GM18868 (cell line): ENCODE data around the gene SPON2.
A peak's percentile ranks its signal among the peaks of the same experiment; 100 is the strongest.

Experiments
- ATAC-seq: cut with Tn5 transposase; IDR thresholded peaks from one replicate; pipeline ENCODE4 v1.9.1; 2021; ENCODE audit warnings: mild to moderate bottlenecking, moderate library complexity; ENCODE audit not compliant: unreplicated experiment

SPON2 gene

GRCh38 chr4:1172228-1172851 lies at the start of gene SPON2:
Gene SPON2 (minus strand): TSS chr4:1172583.
- no peak for ATAC-seq

DNA sequence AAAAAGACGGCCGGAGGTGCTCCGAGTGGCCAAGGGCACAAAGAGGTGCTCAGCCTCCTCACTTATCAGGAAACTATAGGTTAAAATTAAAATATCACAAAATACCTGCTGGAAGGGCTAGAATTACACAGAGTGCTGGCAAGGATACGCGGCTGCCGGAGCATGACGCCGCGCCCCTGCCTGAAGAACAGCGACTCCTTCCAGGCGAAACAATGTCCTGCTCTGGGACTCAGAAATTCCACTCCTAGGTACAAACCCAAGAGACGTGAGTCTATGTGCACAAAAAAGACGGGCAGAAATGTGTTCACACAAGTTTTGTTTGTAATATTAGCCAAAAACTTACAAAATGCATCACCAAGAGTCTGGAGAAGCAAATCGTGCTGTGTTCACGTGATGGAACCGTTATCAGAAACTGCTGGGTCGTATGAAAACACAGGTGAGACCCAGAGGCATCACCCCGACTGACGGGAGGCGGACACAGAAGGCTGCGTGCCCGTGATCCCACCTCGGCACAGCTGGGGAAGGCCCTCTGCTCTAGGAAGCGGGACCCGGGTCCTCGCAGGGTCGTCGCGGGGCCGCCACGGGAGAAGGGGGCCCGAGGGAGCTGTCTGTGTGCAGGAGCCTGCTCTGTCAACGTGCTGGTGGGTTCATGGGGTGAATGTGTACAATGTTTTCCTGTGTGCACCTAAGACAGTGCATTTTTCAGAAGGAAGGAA lies 48.9 kb upstream of the SPON2 start:
- ATAC-seq = no peak

DNA sequence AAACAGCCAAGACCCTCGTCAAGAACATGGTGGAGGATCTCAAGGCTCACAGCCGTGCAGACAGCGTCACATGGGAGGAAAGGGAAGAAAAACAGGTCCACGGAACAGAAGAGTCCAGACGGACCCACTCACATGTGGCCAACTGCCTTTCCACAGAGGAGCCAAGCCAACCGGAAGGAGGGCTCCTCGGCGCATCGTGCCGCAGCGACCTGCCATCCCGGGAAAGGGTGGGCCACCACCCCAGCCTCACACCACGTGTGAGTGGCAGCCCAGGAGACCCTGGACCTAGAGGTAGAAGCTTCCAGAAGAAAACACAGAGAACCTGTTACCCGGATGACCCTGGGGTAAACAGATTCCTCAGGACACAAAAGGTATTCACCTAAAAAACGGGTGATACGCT lies 48.2 kb upstream of the SPON2 start:
- ATAC-seq = no peak

GRCh38 chr4:1219566-1219950 lies 47.2 kb upstream of the SPON2 start:
- ATAC-seq = no peak

DNA sequence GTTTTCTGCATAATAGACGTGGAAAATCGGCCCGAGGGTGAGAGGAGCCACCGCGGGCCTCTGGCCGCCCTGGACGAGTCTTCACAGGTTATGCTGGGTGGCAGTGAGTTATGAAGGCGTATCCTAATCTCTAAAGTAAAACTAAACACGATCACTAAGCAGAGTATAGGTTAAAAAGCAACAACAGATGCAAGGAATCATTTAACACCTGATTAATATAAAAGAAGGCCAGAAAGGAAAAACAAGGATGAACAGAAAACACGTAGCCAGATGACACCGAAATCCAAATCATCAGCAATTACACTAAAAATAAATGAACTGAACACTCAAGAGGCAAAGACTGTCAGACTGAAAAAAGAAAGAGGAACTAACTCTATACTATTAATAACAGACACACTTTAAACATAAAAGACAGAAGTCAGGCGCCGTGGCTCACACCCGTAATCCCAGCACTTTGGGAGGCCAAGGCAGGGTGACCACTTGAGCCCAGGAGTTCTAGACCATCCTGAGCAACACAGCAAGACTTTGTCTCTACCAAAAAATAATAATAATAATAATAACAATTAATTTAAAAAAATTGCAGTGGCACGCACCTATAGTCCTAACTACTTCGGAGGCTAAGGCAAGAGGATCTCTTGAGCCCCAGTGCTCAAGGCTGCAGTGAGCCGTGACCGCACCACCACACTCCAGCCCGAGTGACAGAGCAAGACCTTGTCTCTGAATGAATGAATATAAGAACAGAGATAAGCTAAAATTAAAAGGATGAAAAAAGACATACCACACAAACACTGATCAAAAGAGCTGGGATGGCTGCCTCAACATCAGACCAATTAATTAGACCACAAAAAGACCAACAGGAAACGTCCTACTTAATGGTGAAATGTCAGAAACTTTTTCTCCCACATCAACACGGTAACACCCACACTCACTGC lies 46.5 kb upstream of the SPON2 start:
- ATAC-seq = peak; percentile 77

DNA sequence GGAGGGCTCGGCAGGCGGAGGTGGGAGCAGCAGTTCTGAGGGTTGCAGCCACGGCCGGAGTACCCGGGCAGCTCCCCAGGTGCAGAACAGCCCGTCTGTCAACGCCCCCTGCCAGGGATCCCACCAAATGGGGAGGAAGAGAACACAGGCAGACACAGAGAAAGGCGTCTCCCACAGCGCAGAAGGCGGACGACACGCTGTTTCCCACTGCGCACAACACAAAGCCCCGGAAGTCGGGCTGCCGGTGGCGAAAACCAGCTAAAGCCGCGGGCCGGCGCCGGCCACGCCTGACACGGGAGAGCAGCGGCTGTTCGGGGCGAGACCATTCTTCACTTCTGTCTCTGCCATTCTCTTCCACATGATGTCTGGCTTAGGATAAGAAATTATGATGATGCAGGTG lies 45.0 kb upstream of the SPON2 start:
- ATAC-seq = no peak

- no peak for ATAC-seq
Observed at GRCh38 chr4:1216869-1217294, 44.5 kb upstream of the SPON2 start.

GRCh38 chr4:1216076-1216614 lies 43.8 kb upstream of the SPON2 start:
- no peak for ATAC-seq

DNA sequence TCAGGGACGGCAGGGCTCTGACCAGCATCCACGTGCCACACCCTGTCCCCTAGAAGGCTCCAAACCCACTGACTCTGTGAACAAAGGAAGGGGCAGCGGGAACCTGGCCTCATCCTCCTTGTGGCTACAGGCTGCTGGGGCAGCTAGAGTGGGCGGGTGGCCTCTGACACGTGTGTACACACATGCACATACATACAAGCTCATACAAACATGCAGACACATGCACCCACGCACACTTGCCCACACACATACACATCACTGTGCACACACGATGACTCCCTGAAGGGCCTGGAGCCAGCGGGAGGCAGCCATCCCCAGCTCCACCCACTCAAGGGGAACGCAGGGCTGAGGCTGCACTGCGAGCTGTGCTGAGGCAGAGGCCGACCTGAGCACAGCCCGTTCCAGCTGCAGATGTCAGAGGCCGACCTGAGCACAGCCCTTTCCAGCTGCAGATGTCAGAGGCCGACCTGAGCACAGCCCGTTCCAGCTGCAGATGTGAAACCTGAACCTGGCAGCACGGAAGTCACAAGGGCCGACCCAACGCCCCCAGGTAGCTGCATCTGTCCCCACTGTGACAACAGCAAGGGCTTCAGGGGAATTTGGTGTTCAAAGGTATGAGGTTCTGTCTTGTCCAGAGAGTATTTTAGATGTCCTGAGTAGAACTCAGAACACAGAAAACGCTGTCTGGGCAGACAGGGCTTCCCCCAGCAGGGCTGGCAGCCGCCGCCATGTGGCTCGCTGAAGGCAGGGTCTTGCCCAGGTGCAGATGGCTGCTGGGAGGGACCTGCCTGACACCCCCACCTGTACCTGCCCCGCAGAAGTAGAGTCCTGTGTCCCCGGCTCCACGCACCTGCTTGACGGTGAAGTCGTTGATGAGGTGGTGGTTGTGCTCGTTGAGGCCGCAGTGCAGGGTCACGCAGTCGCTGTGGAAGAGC lies 43.0 kb upstream of the SPON2 start:
- peak; percentile 25 for ATAC-seq

DNA sequence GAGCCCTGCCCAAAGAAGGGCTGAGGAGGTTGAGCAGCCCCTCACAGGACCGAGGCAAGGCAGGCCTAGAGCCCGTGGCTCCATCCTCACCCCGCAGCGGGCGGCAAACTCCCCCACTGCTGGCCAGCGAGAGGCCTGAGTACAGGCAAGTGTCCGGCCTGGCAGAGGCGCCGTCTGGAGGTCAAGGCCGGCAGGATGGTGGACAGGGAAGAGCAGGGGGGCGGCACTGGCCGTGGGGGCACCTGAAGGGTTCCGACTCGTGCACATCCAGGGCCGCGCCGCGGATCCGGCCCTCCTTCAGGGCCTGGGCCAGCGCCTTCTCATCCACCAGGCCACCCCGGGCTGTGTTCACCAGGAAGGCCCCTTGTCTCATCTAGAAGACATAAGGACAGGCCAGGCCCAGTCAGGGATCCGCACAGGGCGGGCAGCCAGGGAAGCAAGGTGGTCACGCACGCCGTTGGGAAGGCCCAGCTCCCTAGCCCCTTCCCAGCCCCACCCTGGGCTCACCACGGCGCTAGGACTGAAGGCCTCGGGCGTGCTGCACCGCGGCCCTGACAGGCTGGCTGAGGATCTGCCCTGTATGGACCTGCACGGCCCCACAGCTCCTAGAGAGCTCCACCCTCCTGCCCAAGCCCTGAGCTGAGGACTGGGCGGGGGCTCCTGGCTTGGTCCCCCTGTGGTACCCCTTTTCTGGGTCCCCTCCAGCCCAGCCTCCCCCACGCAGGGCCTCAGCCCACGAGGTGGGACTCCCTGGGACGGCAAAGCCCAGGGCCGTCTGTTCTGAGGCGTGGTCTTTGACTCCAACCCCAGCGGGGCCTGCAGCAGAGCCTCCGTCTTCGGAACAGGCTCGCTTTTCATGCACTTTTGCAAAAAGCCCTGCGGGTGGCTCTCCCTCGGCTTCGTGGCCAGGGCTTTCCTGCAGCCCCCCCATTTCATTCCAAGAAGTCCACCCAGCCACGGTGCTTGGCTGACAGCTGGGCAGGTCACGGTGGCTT lies 42.0 kb upstream of the SPON2 start:
- ATAC-seq = no peak

GRCh38 chr4:1213336-1213995 lies 41.1 kb upstream of the SPON2 start:
- no peak for ATAC-seq

DNA sequence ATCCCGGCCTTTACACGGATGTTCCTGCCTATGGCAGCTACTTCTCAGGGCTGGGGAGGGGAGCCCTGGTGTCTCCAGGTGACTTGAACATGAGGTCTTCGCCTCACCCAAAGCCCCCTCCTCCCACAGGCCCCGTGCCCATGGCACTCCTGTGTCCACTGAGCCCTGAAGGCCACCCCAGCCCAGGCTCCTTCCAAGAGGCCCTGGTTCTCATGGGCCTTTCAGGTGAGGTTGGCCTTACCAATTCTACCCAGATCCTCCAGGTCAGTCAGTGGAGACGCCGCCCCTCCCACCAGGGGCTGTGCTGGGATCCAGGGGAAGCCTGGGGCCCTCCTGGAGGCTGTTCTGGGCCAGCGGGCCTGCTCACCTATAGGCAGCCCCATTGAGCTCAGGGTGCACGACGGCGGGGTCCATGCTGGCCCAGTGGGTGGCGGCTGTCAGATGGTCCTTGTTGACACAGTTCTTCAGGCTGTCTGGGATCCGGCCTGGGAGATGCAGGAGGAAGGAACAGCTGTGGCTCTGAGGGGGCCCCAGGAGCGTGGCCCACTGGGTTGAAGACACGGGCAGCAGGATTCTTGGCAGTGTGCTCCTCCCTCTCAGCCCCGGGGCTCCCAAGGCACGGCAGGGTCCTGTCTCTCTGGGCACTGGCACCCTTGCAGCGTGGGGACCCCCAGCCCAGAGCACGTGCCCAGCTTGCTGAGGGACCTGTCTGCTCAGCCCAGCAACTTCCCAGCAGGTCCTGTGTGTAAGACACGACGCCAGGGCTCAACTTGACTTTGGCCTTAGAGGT lies 40.4 kb upstream of the SPON2 start:
- ATAC-seq = no peak

DNA sequence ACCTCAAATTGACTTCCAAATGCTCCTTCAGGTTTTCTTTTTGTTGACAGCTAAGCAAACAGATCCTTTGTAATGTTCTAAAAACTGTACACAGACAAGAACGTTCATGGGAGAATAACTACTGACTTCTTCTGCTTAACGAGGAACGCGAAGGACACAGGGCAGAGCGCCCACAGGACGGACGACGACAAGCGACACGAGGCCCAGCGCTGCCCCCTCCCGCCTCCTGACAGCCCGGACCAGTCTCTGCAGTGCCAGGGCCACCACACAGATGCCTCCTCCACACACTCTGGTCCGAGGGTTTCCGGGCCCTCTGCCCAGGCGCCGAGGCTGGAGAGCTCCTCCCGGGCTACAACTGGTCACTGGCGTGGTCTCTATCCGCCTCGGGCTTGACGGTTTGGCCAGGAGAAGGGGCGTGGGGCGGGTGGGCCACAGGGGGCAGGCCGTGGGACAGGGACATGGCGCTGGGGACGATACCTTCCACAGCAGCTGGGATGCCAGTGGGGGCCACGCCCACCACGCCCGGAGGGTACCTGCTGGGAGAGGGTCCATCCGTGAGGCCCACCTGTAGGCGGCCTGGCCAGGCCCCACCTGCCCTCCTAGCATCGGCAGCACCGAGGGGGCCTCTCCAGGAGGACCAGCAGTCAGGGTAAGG lies 39.6 kb upstream of the SPON2 start:
- no peak for ATAC-seq

- ATAC-seq = no peak
Observed at GRCh38 chr4:1211371-1211770, 39.0 kb upstream of the SPON2 start.

- no peak for ATAC-seq
Observed at GRCh38 chr4:1210971-1211370, 38.6 kb upstream of the SPON2 start.

DNA sequence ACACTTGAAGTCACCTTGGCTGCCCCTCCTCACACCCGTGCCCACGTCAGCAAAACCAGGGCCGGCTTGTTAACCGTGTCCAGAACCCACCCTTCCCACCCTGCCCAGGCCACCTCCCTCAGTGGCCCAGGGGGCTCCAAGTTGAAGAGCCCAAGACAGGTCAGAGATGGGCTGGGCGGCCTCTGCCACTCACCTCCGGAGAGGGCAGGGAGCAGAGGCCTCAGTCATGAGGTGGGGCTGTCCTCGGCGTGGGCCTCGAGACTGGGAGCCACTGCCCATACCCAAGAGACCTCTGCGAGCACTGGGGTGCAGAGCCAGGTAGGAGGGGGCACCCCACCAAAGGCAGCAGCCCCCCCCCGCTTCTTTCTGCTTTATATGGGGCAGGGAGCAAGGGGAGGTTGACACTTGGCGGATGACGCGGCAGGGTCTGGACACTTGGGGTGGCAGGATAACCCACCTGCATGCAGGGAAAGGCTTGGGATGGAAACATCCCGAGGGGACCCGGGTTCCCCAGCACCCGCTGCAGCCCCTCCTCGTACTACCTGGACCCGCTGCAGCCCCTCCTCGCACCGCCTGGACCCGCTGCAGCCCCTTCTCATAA lies 38.0 kb upstream of the SPON2 start:
- ATAC-seq = no peak

- no peak for ATAC-seq
Observed at GRCh38 chr4:1209821-1210220, 37.4 kb upstream of the SPON2 start.
